Measurements from ENCODE around the gene EHMT2.

Gene EHMT2

GRCh38 chr6:31888276-31889258 lies 8.9 kb downstream of the EHMT2 start:
- DNase-seq (ENCODE audit: low spot score): peak; percentile 46

DNA sequence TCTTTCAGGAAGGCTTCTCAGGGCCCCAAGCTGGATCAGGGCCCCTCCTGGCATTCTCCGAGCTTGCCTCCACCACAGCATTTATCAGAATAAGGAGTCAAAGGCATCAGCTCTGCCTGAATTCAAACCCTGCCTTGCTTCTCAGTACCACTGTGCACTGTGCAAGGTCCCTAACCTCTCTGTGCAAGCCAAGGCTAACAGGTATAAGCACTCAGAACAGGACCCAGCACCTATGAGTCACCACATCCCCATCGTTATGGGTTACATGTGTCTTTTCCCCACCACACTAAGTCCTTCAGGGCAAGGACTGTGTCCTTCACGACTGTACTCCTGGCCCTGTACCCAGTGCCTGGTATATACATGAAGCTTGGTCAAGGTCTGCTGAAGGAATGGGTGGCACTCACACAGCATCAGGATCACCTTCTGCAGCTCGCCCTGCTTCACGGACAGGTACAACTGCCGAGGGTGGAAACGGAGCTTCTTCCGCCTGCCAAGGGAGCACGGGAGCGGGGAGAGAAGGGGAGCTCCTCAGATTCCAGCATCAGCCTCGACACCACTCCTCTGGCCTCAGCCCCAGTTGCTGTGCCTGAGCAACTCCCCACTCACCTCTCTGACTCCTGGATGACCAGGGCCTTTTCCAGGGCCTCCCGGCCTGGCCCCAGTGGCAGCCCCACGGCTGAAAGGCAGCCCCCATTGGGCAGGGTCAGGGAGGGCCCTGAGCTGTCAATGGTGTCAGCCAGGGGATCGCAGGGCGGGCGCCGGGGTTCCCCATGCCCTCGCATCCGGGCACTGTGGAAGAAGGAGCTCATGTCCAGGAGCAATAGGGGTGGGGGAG lies 10.1 kb downstream of the EHMT2 start:
- DNase-seq (ENCODE audit: low spot score): no peak

DNA sequence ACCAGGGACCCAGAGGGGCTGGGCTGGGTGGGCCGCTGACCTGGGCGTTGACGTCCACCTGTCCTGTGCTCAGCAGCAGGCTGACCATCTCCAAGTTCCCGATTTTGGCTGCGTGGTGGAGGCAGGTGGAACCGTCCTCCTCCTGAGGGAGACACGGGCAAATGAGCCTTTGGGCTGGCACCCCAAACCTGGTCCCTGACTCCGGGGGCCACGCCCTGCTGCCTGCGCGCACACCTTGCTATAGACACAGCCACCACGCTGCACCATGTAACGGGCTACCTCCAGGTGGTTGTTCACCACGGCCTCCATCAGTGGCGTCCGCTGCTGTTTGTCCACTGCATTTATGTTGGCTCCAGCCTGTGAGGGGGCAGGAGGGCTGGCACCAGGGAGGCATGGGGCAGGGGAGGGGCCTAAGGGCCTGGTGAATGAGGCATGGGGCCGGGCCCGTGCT lies 10.9 kb downstream of the EHMT2 start:
- DNase-seq (ENCODE audit: low spot score): no peak

DNA sequence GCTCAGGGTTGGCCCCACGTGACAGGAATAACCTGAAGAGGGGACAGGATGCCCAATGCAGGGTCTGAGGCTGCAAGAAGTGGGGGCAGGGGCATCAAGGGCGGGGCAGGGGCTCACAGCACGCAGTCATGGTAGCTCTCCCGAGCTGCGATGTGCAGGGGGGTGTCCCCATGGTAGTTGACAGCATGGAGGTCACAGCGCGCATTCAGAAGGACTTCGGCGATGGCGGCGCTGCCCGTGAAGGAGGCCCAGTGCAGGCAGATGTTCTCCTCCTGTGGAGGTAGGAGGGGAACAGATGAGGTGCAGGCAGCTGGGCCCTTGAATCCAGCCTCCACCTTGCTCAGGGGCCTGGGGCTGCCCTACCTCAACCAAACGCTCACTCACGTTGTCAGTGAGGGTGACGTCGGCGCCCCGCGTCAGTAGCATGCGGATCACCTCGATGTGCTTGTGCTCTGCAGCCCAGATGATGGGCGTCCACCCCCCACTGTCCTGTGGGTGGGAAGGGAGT lies 12.9 kb downstream of the EHMT2 start:
- DNase-seq (ENCODE audit: low spot score): no peak

GRCh38 chr6:31883676-31884075 lies 13.8 kb downstream of the EHMT2 start:
- DNase-seq (ENCODE audit: low spot score): no peak

- DNase-seq (ENCODE audit: low spot score): no peak
These were observed 15.2 kb downstream of the EHMT2 start for GRCh38 chr6:31882344-31882743.

GRCh38 chr6:31881136-31881859 lies 16.2 kb downstream of the EHMT2 start:
- no peak for DNase-seq (ENCODE audit: low spot score)

- no peak for DNase-seq (ENCODE audit: low spot score)
These were observed 16.9 kb downstream of the EHMT2 start for GRCh38 chr6:31880616-31881015.

DNA sequence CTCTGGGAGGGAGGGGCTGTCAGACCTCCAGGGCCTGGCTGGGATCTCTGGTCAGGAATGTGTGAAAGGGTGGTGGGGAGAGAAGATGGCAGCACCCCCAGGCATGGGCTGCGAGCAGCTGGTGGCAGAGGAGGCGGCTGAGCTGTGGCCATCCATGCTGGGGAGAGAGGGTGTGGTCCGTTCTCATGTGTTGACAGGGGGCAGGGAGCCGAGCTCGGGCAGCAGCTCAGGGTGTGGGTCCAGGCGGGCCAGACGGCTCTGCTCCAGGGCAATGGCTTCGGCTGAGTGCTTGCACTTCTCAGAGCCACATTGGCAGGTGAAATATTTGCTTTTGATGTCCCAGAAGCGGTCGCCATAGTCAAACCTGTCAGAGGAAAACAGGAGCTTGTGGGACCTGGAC lies 17.6 kb downstream of the EHMT2 start:
- DNase-seq (ENCODE audit: low spot score): no peak

GRCh38 chr6:31879143-31879542 lies 18.4 kb downstream of the EHMT2 start:
- no peak for DNase-seq (ENCODE audit: low spot score)

DNA sequence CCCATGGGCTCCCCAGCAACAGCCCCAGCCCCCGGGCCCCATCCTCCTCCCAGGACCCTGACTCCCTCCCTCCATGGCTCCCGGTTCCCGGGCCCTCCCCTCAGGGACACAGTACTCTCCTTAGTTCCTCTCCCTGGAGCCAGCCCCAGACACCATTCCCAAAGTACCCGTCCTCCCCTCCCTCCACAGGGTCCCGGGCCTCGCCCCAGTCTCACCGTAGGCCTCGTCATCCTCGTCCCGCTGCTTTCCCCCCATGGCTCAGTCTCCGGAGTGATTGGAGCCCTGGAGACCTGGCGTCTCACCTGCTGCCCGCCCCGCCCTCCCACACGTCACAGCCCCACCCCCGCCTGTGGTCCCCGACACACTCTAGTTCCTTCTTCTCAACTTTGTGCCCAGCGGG lies 18.8 kb downstream of the EHMT2 start, which contains the start of gene SLC44A4:
SLC44A4 (minus strand) TSS at position 272 of the 400 bp plus-strand sequence; CDS start at position 255, 17 bp downstream.
- no peak for DNase-seq (ENCODE audit: low spot score)

- DNase-seq (ENCODE audit: low spot score): no peak
These were observed 19.3 kb downstream of the EHMT2 start for GRCh38 chr6:31878222-31878621.

DNA sequence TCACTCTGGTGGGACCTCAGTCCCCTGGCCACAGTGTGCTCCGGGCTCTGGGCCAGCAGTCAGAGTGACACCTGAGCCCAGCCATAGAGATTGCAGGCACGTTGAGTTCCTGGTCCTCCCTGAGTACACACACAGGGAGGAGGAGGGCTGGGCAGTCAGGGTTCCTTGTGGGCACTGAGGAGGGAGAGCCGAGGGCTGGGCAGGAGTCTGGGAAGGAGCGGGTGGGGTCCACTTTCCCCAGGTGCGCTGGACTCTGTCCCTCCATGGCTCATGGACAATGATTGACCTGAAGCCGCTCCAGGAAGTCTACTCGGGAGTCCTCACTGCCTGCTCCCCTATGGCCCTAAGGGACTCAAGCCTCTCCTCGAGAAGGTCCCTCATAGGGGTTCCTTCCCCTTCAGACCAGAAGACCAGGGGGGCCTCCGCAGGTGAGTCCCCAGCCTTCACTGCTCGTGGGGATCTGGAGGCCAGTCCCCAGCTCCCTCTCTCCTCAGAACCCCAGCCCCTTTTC lies 19.8 kb downstream of the EHMT2 start:
- no peak for DNase-seq (ENCODE audit: low spot score)

DNA sequence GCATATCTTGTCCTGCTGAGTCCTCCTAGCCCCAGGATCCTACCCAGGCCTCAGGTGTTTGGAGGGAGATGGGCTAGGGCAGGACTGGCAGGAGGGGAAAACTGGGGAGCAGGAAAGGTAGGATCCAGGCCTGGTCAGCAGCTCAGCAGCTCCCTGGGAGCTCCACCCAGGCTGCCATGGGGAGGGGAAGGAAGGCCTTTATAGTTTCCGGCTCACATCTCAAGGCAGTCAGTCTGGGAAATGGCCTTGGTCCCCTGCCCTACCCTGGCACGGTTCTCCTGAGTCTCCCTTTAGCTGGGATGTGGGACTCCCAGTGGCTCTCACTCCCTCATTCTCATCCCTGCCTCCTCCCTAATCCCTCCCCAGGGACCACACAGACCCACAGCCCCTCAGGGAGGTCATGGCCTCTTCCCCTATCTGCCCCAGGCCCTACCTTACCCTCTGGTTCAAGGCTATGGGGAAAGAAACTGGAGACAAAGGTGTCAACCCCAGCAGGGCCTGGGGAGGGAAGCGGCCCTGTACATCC lies 20.3 kb downstream of the EHMT2 start:
- no peak for DNase-seq (ENCODE audit: low spot score)

- no peak for DNase-seq (ENCODE audit: low spot score)
These were observed 21.1 kb downstream of the EHMT2 start for GRCh38 chr6:31876357-31876756.

DNA sequence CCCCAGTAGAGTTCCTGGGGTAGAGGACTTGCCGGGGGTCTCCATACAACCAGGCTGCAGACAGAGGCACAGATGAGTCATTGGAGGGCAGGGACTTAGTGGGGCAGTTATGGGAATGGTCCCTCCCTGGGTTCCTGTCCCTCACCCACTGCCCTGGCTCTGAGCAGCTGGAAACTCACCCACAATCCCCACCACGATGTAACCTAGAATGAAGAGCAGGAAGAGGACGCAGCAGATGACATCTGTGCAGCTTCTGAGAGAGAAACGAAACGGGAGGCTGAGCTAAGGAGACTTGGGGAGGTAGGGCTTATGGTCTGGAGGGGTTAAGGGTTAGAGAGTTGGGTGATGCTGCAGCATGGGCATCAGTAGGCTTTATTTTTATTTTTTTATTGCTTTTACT lies 21.6 kb downstream of the EHMT2 start:
- DNase-seq (ENCODE audit: low spot score): no peak

- DNase-seq (ENCODE audit: low spot score): no peak
These were observed 22.5 kb downstream of the EHMT2 start for GRCh38 chr6:31874836-31875572.

DNA sequence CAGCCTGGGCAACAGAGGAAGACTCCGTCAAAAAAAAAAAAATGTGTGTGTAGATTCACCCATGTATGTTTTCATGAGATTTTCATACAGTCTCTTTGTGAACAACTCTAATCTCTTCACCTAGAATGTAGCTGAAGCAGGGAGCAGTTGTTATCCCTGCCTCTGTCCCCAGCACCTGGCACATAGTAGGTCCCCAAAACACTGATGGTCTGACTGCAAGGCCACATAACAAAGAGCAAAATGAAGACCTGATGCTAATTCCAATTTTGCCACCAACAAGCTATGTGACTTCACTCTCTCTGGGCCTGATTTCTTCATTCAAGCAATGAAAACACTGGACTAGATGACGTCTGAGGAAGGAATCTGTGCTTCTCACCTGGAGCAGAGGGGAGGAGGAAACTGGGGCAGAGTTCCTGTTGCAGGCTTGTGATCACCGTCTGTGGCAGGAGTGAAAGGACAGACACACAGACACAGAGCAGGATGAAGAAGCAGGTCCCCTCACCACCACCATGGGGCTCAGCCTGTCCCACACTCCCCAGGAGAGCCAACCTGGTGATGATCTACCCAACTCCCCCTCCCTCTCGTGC lies 23.3 kb downstream of the EHMT2 start:
- DNase-seq (ENCODE audit: low spot score): no peak

DNA sequence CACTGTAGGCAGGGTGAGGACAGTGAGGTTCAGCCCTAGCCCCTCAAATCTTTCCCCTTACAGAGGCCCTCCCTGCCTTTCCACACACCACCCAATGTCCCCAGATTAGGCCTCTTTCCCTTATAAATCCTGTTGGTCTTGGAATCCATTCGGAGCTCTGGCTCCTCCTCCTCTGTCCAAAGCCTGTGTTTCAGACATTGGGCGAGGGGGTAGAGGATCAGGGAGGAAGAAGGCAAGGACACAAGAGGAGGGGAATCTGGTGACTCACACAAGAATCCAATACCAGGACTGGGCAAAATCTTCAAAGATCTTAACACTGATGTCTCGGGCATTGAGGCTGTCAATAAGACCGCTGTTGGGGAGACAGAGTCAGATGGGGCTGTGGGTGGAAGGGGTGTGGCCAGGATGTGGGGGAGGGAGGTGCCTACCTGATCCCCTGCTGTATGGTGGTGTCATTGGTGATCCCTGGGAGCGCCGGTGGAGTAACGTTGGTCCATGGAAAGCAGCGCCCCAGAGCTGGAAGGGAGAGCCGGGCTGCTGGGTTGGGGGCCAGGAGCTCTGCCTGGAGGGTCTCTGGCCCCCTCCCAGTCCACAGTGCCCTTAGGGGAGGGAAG lies 26.3 kb downstream of the EHMT2 start:
- no peak for DNase-seq (ENCODE audit: low spot score)
